NCI-H2107 (cell line): Measurements from ENCODE around the gene RNF213.

ENCODE experiments used
- DNase-seq: peaks from one replicate; lab custom pipeline; 2025; lab: John Stamatoyannopoulos, UW

RNF213 gene

GRCh38 chr17:80433916-80434666 is 173.4 kb downstream of the RNF213 start:
- DNase-seq: no peak

- no peak for DNase-seq
Observed at GRCh38 chr17:80437532-80437931, 176.9 kb downstream of the RNF213 start.

- DNase-seq: no peak
Observed at GRCh38 chr17:80438806-80439205, 178.2 kb downstream of the RNF213 start.

- DNase-seq: no peak
Observed at GRCh38 chr17:80439499-80439898, 178.8 kb downstream of the RNF213 start.

- DNase-seq: no peak
Observed at GRCh38 chr17:80441133-80441578, 180.5 kb downstream of the RNF213 start.

DNA sequence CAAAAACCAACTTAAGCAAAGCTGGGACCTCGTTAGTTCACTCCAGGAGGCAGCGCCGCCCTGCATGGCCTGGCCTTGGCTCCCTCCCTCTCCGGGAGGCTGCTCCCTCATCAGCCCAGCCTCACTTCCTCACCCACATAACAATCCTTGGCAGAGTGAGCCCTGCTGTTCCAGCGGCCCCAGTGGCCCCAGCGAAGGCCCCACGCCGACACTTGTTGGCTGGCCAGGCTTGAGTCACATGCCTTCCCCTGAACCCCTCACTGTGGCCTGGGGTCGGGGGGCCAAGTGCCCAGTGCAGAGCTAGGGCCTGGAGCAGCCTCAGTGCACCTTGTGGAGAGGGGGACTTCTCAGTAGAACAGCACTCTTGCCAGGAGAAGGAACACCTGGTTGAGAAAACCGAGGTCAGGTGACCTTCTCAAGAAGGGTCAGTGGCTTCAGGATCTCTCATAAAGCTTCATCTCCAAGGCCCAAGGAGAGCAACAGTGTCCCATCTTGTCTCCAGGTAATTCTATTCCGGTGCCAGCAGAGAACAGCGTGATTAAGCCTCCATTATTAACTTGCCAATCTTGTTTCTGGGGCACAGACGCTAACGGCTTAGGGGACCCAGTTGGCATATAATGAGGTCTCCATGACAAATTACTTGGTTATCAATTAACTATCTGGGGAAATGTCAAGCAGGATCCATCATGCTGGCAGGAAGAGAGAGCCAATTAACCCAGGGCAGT is 181.1 kb downstream of the RNF213 start:
- no peak for DNase-seq

DNA sequence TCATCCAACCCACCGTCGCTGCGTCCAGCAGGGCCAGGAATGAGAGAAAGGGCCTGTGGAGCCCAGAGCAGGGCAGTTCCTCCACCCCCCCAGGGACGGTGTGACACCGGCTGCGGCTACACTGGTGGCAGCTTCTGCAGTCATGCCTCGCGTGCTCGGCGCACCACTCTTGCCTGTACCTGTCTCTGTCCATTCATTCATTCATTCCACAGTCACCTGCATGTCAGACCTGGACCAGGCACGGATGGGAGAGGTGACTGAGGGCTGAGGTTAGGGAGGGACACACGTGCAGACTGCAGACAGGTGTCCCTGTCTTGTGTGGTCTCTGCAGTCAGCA is 181.6 kb downstream of the RNF213 start:
- no peak for DNase-seq

- no peak for DNase-seq
Observed at GRCh38 chr17:80442764-80443163, 182.1 kb downstream of the RNF213 start.

GRCh38 chr17:80443498-80443897 is 182.8 kb downstream of the RNF213 start:
- DNase-seq: no peak

- DNase-seq: no peak
Observed at GRCh38 chr17:80443916-80444643, 183.4 kb downstream of the RNF213 start.

DNA sequence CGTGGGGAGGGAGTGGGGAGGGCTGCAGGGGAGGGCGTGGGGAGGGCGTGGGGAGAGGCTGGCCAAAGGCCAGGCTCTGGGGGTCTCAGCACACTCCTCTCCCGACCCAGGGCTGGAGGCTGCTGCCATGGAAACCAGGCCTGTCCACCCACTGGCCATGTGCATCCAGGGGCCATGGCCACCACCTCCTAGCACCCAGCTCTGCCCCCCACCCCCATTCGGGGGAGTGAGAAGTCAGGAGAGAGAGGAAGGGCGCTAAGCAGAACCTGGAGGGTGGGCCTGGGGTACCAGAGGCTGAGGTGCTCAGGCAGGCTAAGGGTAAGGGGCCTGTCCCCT is 184.0 kb downstream of the RNF213 start:
- no peak for DNase-seq

DNA sequence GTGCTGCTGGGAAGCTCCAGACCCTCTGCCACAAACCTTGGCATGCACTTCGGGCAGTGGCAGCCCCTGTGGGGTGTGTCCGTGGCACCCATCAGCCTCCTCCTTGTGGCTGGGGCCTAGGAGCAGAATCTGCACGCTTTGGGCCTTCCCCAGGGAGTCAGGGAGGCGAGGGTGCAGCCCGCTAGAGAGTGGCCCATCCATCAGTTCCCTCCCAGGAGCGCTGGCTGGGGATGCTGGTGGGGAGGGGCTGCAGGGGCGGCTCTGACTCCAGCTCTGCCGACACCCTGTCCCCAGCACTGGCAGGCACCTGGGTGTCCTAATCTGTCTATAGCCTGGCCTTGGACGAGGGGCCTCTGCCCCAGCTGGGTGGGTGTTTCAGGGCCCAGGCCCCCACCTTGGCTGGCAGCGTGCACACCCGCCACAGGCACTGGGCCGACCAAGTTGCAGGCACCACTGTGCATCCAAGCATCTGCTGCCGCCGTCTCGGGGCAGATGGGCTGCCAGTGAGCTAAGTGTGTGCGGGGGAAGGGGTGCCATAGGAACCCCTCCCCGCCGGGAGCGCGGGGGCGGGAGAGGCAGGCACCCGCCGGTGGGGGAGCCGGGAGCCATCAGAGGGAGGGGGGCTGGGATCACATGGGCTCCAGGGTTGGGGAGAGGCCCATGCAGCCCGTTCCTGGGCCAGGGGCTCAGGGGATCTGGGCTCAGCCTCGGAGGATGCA is 184.5 kb downstream of the RNF213 start:
- DNase-seq: no peak

DNA sequence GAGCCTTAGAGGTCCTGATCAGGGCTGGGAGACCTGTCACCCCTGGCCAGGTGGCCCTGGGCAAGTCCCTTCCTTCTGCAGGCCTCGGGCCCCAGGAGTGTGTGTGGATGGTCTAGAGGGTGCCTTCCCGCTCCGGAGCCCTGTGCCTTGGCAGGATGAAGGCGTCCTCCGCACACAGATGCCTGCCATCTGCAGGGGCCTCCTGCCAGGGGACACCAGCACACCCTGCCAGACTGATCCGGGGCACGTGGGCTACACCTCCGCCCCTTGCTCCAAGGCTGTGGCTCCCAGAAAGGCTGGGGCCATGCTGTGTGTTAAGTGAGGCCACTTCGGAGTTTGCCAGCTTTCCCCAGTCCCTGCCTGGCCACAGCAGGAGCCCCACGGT is 185.1 kb downstream of the RNF213 start:
- no peak for DNase-seq

DNA sequence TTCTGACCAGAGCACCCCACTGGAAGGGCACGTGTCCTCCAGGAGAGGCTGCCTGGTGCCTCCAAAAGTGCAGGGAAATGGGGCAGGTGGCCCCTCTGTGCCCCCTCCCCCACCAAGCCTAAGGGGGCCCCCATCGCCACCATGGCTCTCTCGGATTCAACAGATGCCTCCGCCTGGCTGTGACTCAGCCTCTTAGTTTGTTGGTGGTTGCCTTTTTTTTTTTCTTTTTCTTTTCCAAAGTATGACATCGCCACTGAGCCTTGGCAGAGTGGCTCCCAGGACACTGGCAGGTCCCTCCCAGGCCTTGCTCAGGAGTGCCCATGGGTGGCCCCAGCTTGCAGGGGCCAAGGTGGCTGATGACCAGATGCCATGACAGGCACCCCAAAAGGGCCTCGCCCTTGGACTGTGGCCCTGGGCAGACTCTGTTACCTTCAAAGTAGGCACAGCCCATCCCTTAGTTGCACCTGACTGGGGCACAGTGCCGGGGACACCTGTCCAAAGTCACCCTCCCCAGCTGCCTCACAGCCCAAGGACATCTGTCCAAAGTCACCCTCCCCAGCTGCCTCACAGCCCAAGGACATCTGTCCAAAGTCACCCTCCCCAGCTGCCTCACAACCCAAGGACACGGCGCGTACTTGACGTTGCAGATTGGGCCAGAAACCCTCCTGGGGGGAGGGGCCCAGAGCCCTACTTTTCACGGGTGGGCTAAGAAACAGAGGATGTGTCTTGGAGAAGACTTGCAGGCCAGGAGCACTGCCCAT is 186.2 kb downstream of the RNF213 start:
- DNase-seq: no peak

GRCh38 chr17:80447790-80448189 is 187.1 kb downstream of the RNF213 start:
- no peak for DNase-seq
